IPS DF 6.9 (cell line): ENCODE results near the gene GLIS1.

Experiments used
- DNase-seq: peaks from one replicate; pipeline ENCODE4 v3.0.0-alpha.2; 2013; ENCODE audit warnings: low read depth, low spot score
- H3K27ac ChIP-seq: one replicate; pipeline ENCODE4 v1.5.1; 2013; ENCODE audit warnings: low read length, control low read depth
- H3K27me3 ChIP-seq: 2 replicates; pipeline ENCODE4 v1.6.1; 2013; ENCODE audit warnings: mild to moderate bottlenecking, low read length; ENCODE audit not compliant: control insufficient read depth, insufficient read depth
- H3K36me3 ChIP-seq: 2 replicates; pipeline ENCODE4 v1.6.1; 2013; ENCODE audit warnings: low read length; ENCODE audit not compliant: control insufficient read depth, insufficient read depth
- H3K4me1 ChIP-seq: 2 replicates; pipeline ENCODE4 v1.6.1; 2013; ENCODE audit warnings: low read length; ENCODE audit not compliant: control insufficient read depth, insufficient read depth
- H3K4me3 ChIP-seq: 2 replicates; pipeline ENCODE4 v1.5.1; 2013; ENCODE audit warnings: mild to moderate bottlenecking, low read length
- H3K9me3 ChIP-seq: 2 replicates; pipeline ENCODE4 v1.6.1; 2013; ENCODE audit warnings: low read length, inconsistent platforms; ENCODE audit not compliant: control insufficient read depth, insufficient read depth
- WGBS: extraction: QIAGEN DNeasy Blood & Tissue Kit; methylation state at CpG from one replicate; pipeline ENCODE4 v1.1.7; 2013; ENCODE audit warnings: mixed read lengths, missing lambda C conversion rate; ENCODE audit not compliant: insufficient read length, insufficient coverage; 5-methylcytosine and 5-hydroxymethylcytosine counted together

Gene GLIS1

GRCh38 chr1:53562291-53562980 lies 176.5 kb downstream of the GLIS1 start:
- no CpG with 5 or more reads among the region's 14 CpGs for WGBS
- DNase-seq, result no peak
- Histone ChIP-seq H3K4me1 (0 out of 2 replicates have a peak, but pooled peaks cover 1% of the 10 kb centered on the region), H3K4me3 (no peak overlapping the region), H3K36me3 (no peaks in the 10 kb centered on the region; the same call in 1 of the 2 replicates), H3K27me3 (no peaks in the 10 kb centered on the region), H3K27ac (no peak overlapping the region), H3K9me3 (0 out of 2 replicates have a peak, but pooled peaks cover under 1% of the 10 kb centered on the region)

GRCh38 chr1:53561503-53562105 lies 177.4 kb downstream of the GLIS1 start:
- WGBS, result no CpG with 5 or more reads among the region's 11 CpGs
- H3K27me3 ChIP-seq, result no peaks in the 10 kb centered on the region
- peaks cover 1% of the 10 kb centered on the region; the same call in 1 of the 2 replicates for H3K4me1 ChIP-seq
- DNase-seq, result no peak
- H3K27ac ChIP-seq, result no peak overlapping the region
- no peaks in the 10 kb centered on the region for H3K9me3 ChIP-seq
- H3K4me3 ChIP-seq, result no peak overlapping the region
- no peaks in the 10 kb centered on the region for H3K36me3 ChIP-seq

GRCh38 chr1:53560581-53561502 lies 178.1 kb downstream of the GLIS1 start:
- H3K27me3 ChIP-seq, result no peaks in the 10 kb centered on the region
- WGBS, result no CpG with 5 or more reads among the region's 15 CpGs
- no peak overlapping the region for H3K27ac ChIP-seq
- H3K4me1 ChIP-seq, result peaks cover 1% of the 10 kb centered on the region; the same call in 1 of the 2 replicates
- H3K4me3 ChIP-seq, result no peak overlapping the region
- no peaks in the 10 kb centered on the region for H3K36me3 ChIP-seq
- no peaks in the 10 kb centered on the region for H3K9me3 ChIP-seq
- DNase-seq, result no peak

- DNase-seq, result no peak
- H3K27ac ChIP-seq, result no peak overlapping the region
- no peaks in the 10 kb centered on the region for H3K9me3 ChIP-seq
- no peaks in the 10 kb centered on the region for H3K36me3 ChIP-seq
- H3K4me1 ChIP-seq, result peaks cover 1% of the 10 kb centered on the region; the same call in 1 of the 2 replicates
- no peaks in the 10 kb centered on the region for H3K27me3 ChIP-seq
- no CpG with 5 or more reads among the region's 12 CpGs for WGBS
- no peak overlapping the region for H3K4me3 ChIP-seq
These were observed 178.9 kb downstream of the GLIS1 start for GRCh38 chr1:53559854-53560580.

- H3K4me3 ChIP-seq, result no peak overlapping the region
- no CpG with 5 or more reads among the region's 13 CpGs for WGBS
- no peak for DNase-seq
- no peaks in the 10 kb centered on the region for H3K36me3 ChIP-seq
- no peak overlapping the region for H3K27ac ChIP-seq
- H3K4me1 ChIP-seq, result peaks cover 1% of the 10 kb centered on the region; the same call in 1 of the 2 replicates
- no peaks in the 10 kb centered on the region for H3K27me3 ChIP-seq
- H3K9me3 ChIP-seq, result no peaks in the 10 kb centered on the region
These were observed 179.6 kb downstream of the GLIS1 start for GRCh38 chr1:53559391-53559815.

- no peak for DNase-seq
- Histone ChIP-seq H3K9me3 (no peaks in the 10 kb centered on the region), H3K4me1 (peaks cover 1% of the 10 kb centered on the region; the same call in 1 of the 2 replicates), H3K4me3 (no peak overlapping the region), H3K27ac (no peak overlapping the region), H3K36me3 (no peaks in the 10 kb centered on the region), H3K27me3 (no peaks in the 10 kb centered on the region)
- no CpG with 5 or more reads among the region's 5 CpGs for WGBS
These were observed 180.1 kb downstream of the GLIS1 start for GRCh38 chr1:53558739-53559315.

- H3K27ac ChIP-seq, result no peak overlapping the region
- H3K4me1 ChIP-seq, result peaks cover 4% of the 10 kb centered on the region
- no peaks in the 10 kb centered on the region for H3K9me3 ChIP-seq
- no peak overlapping the region for H3K4me3 ChIP-seq
- WGBS, result no CpG with 5 or more reads among the region's 12 CpGs
- H3K27me3 ChIP-seq, result no peaks in the 10 kb centered on the region
- H3K36me3 ChIP-seq, result no peaks in the 10 kb centered on the region
- no peak for DNase-seq
These were observed 180.9 kb downstream of the GLIS1 start for GRCh38 chr1:53557830-53558738.

- peaks cover 8% of the 10 kb centered on the region for H3K4me1 ChIP-seq
- no peak overlapping the region for H3K27ac ChIP-seq
- no peaks in the 10 kb centered on the region for H3K36me3 ChIP-seq
- DNase-seq, result no peak
- H3K27me3 ChIP-seq, result no peaks in the 10 kb centered on the region
- H3K9me3 ChIP-seq, result no peaks in the 10 kb centered on the region
- H3K4me3 ChIP-seq, result no peak overlapping the region
- no CpG with 5 or more reads among the region's 4 CpGs for WGBS
These were observed 181.6 kb downstream of the GLIS1 start for GRCh38 chr1:53557369-53557768.

- DNase-seq, result no peak
- Histone ChIP-seq H3K4me3 (no peak overlapping the region), H3K27ac (no peak overlapping the region), H3K9me3 (no peaks in the 10 kb centered on the region), H3K36me3 (no peaks in the 10 kb centered on the region), H3K4me1 (peaks cover 12% of the 10 kb centered on the region), H3K27me3 (no peaks in the 10 kb centered on the region)
- no CpG with 5 or more reads among the region's 3 CpGs for WGBS
These were observed 182.2 kb downstream of the GLIS1 start for GRCh38 chr1:53556657-53557227.
